ENCODE measurements around the gene CFC1B.
"Not testable (repeated sequence)": the region's sequence is repeated elsewhere in the genome, so short reads cannot be mapped to it uniquely, and the experiment has no call there.

- TF ChIP-seq POLR2A (IDR thresholded peaks at IDR 0.05; ENCODE audit: low read length); GATA1 (IDR thresholded peaks at IDR 0.05; ENCODE audit: low read depth, low read length): not testable (repeated sequence)
These were observed 45.1 kb downstream of the CFC1B start for GRCh38 chr2:130566165-130566564.

All from erythroblast (primary cell).